Kidney (tissue), 14 donors: ENCODE results near the gene TANGO2. TPM values are rescaled to one million over a fixed set of nuclear protein-coding genes. Genes with fewer than 3 reads are reported as not detected.

ENCODE experiments used
- DNase-seq, 5 donors: peaks; one replicate each; pipeline ENCODE4 v3.0.0-alpha.2; 2013 to 2020
- FAIRE-seq: peaks from 2 replicates; lab custom pipeline; 2012; peaks lifted over from hg19 to GRCh38; lab: Jason Lieb, UNC
- H3K27ac ChIP-seq, 2 donors: one replicate each; pipeline ENCODE4 v1.7.0; 2013; ENCODE audit warnings: low read depth in 2 of 2, low read length in 2 of 2, inconsistent platforms in 1 of 2
- H3K27me3 ChIP-seq: one replicate; pipeline ENCODE4 v1.7.1; 2013; ENCODE audit warnings: low read length, inconsistent platforms; ENCODE audit not compliant: control insufficient read depth, insufficient read depth
- H3K36me3 ChIP-seq, 3 donors: one replicate each; pipeline versions ENCODE4 v1.7.0 to v1.7.1; 2013; ENCODE audit warnings: low read length in 3 of 3, control low read depth in 1 of 3, inconsistent platforms in 1 of 3; ENCODE audit not compliant: insufficient read depth in 3 of 3, control insufficient read depth in 2 of 3
- H3K4me1 ChIP-seq, 3 donors: one replicate each; pipeline versions ENCODE4 v1.7.0 to v1.7.1; 2013; ENCODE audit warnings: low read length in 3 of 3, inconsistent platforms in 1 of 3, low read depth in 1 of 3; ENCODE audit not compliant: control insufficient read depth in 2 of 3, insufficient read depth in 2 of 3
- H3K4me3 ChIP-seq, 3 donors: one replicate each; pipeline versions ENCODE4 v1.7.0 to v1.8.1; 2013; ENCODE audit warnings: low read length in 3 of 3, control low read depth in 1 of 3, inconsistent platforms in 1 of 3
- H3K9ac ChIP-seq, 3 donors: one replicate each; pipeline versions ENCODE4 v1.7.0 to v1.7.1; 2013; ENCODE audit warnings: low read length in 3 of 3, control low read depth in 1 of 3, inconsistent platforms in 1 of 3
- H3K9me3 ChIP-seq, 3 donors: one replicate each; pipeline versions ENCODE4 v1.7.0 to v1.7.1; 2013; ENCODE audit warnings: low read length in 3 of 3, control low read depth in 1 of 3, inconsistent platforms in 1 of 3; ENCODE audit not compliant: control insufficient read depth in 2 of 3, insufficient read depth in 1 of 3
- intact Hi-C: fragments of 100-400 bp; cut with DNase I; formaldehyde crosslinking; loops from one replicate; pipeline ENCODE4 v1.11.1; 2022
- polyA plus RNA-seq: library from polyadenylated mRNA; stranded (reverse); fragments of 350-450 nt; fragmentation: Illumina TruSeq; extraction: RNeasy Lipid Tissue Mini Kit (QIAGEN cat#74804); gene quantifications from one replicate; pipeline ENCODE4 v1.2.3, GENCODE V29; 2014; ENCODE audit warnings: low read depth, low replicate concordance; ENCODE audit not compliant: insufficient read depth
- total RNA-seq: library from RNA; stranded (reverse); fragmentation: NEBNext Ultra II Directional; extraction: Animal tissue kit (Norgen Biotek cat#: 25700); gene quantifications from one replicate; pipeline ENCODE4 v1.2.1, GENCODE V29; 2021
- TF ChIP-seq, protein P1 (sequence below): IDR thresholded peaks from 3 replicates; pipeline ENCODE4 v1.5.1; 2012; ENCODE audit warnings: mild to moderate bottlenecking, moderate library complexity, borderline replicate concordance; ENCODE audit not compliant: insufficient read depth; ENCODE audit errors: extremely low read depth
- donor health status: control.
- donor health status: control.
- donor health status: control.
- donor health status: control.
- donor health status: control.
- donor health status: DM: yes; HTN: yes; CAD: no.
- donor health status: Normal renal cell carcinoma (clear cell type).

Gene TANGO2
- total and polyA plus RNA-seq, 2 donors from 2014 or later, result 27.7 to 37.3 TPM

- DNase-seq (no peak), FAIRE-seq (no peak)
- TF ChIP-seq, protein P1, sequence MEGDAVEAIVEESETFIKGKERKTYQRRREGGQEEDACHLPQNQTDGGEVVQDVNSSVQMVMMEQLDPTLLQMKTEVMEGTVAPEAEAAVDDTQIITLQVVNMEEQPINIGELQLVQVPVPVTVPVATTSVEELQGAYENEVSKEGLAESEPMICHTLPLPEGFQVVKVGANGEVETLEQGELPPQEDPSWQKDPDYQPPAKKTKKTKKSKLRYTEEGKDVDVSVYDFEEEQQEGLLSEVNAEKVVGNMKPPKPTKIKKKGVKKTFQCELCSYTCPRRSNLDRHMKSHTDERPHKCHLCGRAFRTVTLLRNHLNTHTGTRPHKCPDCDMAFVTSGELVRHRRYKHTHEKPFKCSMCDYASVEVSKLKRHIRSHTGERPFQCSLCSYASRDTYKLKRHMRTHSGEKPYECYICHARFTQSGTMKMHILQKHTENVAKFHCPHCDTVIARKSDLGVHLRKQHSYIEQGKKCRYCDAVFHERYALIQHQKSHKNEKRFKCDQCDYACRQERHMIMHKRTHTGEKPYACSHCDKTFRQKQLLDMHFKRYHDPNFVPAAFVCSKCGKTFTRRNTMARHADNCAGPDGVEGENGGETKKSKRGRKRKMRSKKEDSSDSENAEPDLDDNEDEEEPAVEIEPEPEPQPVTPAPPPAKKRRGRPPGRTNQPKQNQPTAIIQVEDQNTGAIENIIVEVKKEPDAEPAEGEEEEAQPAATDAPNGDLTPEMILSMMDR, result no peak
- Histone ChIP-seq H3K4me3 (no peak overlapping the region), H3K27me3 (no peaks in the 10 kb centered on the region), H3K9me3 (peaks cover 0 to 3% (median 0%) of the 10 kb centered on the region in 3 donors), H3K4me1 (peaks cover 0 to 15% (median 13%) of the 10 kb centered on the region in 3 donors), H3K36me3 (no peaks in the 10 kb centered on the region), H3K9ac (no peak overlapping the region), H3K27ac (no peak overlapping the region)
- intact Hi-C loops, result no loop called here
Observed at GRCh38 chr22:20003304-20003703, 17.6 kb upstream of the TANGO2 start.

DNA sequence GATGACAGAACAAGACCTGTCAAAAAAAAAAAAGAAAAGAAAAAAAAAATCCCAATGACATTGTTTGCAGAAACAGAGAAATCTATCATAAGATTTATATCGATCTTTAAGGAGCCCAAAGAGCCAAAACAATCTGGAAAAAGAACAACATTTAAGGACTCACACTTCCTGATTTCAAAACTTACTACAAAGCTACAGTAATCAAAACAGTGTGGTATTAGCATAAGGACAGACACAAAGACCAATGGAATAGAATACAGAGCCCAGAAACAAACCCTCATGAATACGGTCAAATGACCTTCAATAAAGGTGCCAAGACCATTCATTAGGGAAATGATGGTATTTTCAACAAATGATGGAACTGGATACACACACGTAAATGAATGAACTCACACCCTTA lies 16.4 kb upstream of the TANGO2 start:
- TF ChIP-seq, protein P1, result no peak
- DNase-seq, result no peak
- peaks cover 0 to 3% (median 0%) of the 10 kb centered on the region in 3 donors for H3K9me3 ChIP-seq
- H3K4me1 ChIP-seq, result peaks cover 0 to 8% (median 6%) of the 10 kb centered on the region in 3 donors
- intact Hi-C loops, result no loop called here
- no peak for FAIRE-seq
- no peak overlapping the region for H3K4me3 ChIP-seq
- no peaks in the 10 kb centered on the region for H3K27me3 ChIP-seq
- H3K36me3 ChIP-seq, result no peaks in the 10 kb centered on the region
- no peak overlapping the region for H3K27ac ChIP-seq
- no peak overlapping the region for H3K9ac ChIP-seq

DNA sequence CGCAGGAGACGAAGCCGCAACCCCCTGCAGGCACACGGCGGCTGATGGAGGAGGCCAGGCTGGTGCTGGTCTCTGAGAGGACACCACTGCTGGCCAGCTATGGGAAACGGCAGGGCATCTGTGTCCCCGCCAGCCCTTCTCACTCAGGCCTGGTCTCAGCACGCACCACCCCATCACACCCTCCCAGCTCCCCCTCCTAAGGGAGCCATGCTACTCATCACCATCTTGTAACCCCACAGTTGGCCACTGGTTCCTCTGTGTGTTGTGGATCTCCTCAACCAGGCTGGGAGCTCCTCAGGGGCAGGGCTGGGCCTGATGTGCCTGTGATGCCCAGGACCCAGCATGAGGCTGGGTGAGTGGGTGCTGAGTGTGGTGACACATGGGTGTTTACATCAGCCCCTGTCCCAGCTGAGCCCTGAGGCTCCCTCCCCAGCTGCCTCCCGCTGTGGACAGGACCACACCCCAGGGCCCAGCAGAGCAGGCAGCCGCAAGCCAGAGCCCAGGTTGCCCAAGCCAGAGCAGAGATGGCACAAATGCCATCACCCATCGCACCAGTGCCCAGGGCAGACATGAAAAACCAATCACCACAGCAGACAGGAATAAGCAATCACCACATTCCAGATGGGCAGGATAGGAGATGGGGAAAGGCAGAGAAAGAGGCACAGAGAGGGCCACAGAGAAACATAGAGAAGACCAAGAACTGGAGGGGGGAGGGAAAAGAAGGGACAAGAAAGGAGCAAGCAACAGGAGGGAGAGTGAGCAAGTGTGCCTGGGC lies 12.5 kb upstream of the TANGO2 start:
- Histone ChIP-seq H3K9me3 (peaks cover 0 to 2% (median 0%) of the 10 kb centered on the region in 3 donors), H3K36me3 (no peaks in the 10 kb centered on the region), H3K4me1 (peaks cover 0 to 11% (median 11%) of the 10 kb centered on the region in 3 donors), H3K27me3 (no peaks in the 10 kb centered on the region), H3K4me3 (no peak overlapping the region), H3K27ac (no peak overlapping the region), H3K9ac (no peak overlapping the region)
- intact Hi-C loops, result no loop called here
- DNase-seq (peak in 2 of 5 donors; percentile 33 to 66), FAIRE-seq (no peak)
- TF ChIP-seq, protein P1, result no peak
